ENCODE measurements around the gene FRMPD4.
"Not testable (repeated sequence)": the region's sequence is repeated elsewhere in the genome, so short reads cannot be mapped to it uniquely, and the experiment has no call there.

FRMPD4 gene

GRCh38 chrX:12159799-12160198, 21.5 kb downstream of the FRMPD4 start:
- no peak for DNase-seq

GRCh38 chrX:12162420-12162819, 24.1 kb downstream of the FRMPD4 start:
- no peak for TF ChIP-seq GATA1 (IDR thresholded peaks at IDR 0.05; ENCODE audit: low read depth, low read length)
- TF ChIP-seq POLR2A (IDR thresholded peaks at IDR 0.05; ENCODE audit: low read length): no peak
- no peak for DNase-seq

More at GRCh38 chrX:12159799-12160198, 21.5 kb downstream of the FRMPD4 start:
- TF ChIP-seq GATA1 (IDR thresholded peaks at IDR 0.05; ENCODE audit: low read depth, low read length) (no peak), POLR2A (IDR thresholded peaks at IDR 0.05; ENCODE audit: low read length) (no peak)

GRCh38 chrX:12164180-12164579, 25.9 kb downstream of the FRMPD4 start:
- not testable (repeated sequence) for DNase-seq

- TF ChIP-seq POLR2A (IDR thresholded peaks at IDR 0.05; ENCODE audit: low read length) (no peak), GATA1 (IDR thresholded peaks at IDR 0.05; ENCODE audit: low read depth, low read length) (no peak)
- DNase-seq: no peak
These were observed 32.5 kb downstream of the FRMPD4 start for GRCh38 chrX:12170755-12171154.

GRCh38 chrX:12174358-12174757, 36.1 kb downstream of the FRMPD4 start:
- TF ChIP-seq POLR2A (IDR thresholded peaks at IDR 0.05; ENCODE audit: low read length) (no peak), GATA1 (IDR thresholded peaks at IDR 0.05; ENCODE audit: low read depth, low read length) (no peak)

GRCh38 chrX:12197030-12197429, 58.8 kb downstream of the FRMPD4 start:
- TF ChIP-seq POLR2A (IDR thresholded peaks at IDR 0.05; ENCODE audit: low read length) (no peak), GATA1 (IDR thresholded peaks at IDR 0.05; ENCODE audit: low read depth, low read length) (no peak)
- DNase-seq: no peak

More at GRCh38 chrX:12174358-12174757, 36.1 kb downstream of the FRMPD4 start:
- no peak for DNase-seq

- no peak for DNase-seq
- no peak for TF ChIP-seq POLR2A (IDR thresholded peaks at IDR 0.05; ENCODE audit: low read length)
- no peak for TF ChIP-seq GATA1 (IDR thresholded peaks at IDR 0.05; ENCODE audit: low read depth, low read length)
These were observed 68.1 kb downstream of the FRMPD4 start for GRCh38 chrX:12206413-12206812.

GRCh38 chrX:12210196-12210815, 72.0 kb downstream of the FRMPD4 start:
- no peak for DNase-seq
- no peak for TF ChIP-seq GATA1 (IDR thresholded peaks at IDR 0.05; ENCODE audit: low read depth, low read length)
- no peak for TF ChIP-seq POLR2A (IDR thresholded peaks at IDR 0.05; ENCODE audit: low read length)

- TF ChIP-seq POLR2A (IDR thresholded peaks at IDR 0.05; ENCODE audit: low read length) (no peak), GATA1 (IDR thresholded peaks at IDR 0.05; ENCODE audit: low read depth, low read length) (no peak)
These were observed 72.7 kb downstream of the FRMPD4 start for GRCh38 chrX:12210971-12211370.

GRCh38 chrX:12223650-12224049, 85.4 kb downstream of the FRMPD4 start:
- TF ChIP-seq GATA1 (IDR thresholded peaks at IDR 0.05; ENCODE audit: low read depth, low read length) (no peak), POLR2A (IDR thresholded peaks at IDR 0.05; ENCODE audit: low read length) (no peak)
- DNase-seq: no peak

More at GRCh38 chrX:12210971-12211370, 72.7 kb downstream of the FRMPD4 start:
- no peak for DNase-seq

- TF ChIP-seq POLR2A (IDR thresholded peaks at IDR 0.05; ENCODE audit: low read length) (no peak), GATA1 (IDR thresholded peaks at IDR 0.05; ENCODE audit: low read depth, low read length) (no peak)
- DNase-seq: no peak
These were observed 86.8 kb downstream of the FRMPD4 start for GRCh38 chrX:12225107-12225506.

GRCh38 chrX:12227412-12228041, 89.3 kb downstream of the FRMPD4 start:
- DNase-seq: no peak
- no peak for TF ChIP-seq POLR2A (IDR thresholded peaks at IDR 0.05; ENCODE audit: low read length)
- TF ChIP-seq GATA1 (IDR thresholded peaks at IDR 0.05; ENCODE audit: low read depth, low read length): no peak

GRCh38 chrX:12228862-12229261, 90.6 kb downstream of the FRMPD4 start:
- DNase-seq: no peak
- no peak for TF ChIP-seq POLR2A (IDR thresholded peaks at IDR 0.05; ENCODE audit: low read length)
- no peak for TF ChIP-seq GATA1 (IDR thresholded peaks at IDR 0.05; ENCODE audit: low read depth, low read length)

- no peak for TF ChIP-seq POLR2A (IDR thresholded peaks at IDR 0.05; ENCODE audit: low read length)
- no peak for TF ChIP-seq GATA1 (IDR thresholded peaks at IDR 0.05; ENCODE audit: low read depth, low read length)
- no peak for DNase-seq
These were observed 91.7 kb downstream of the FRMPD4 start for GRCh38 chrX:12229986-12230385.
